PFSK-1 (cell line): ENCODE measurements around the gene CASK.

ENCODE experiments used
- FOXP2 ChIP-seq: optimal IDR thresholded peaks from 2 replicates; pipeline ENCODE3; 2011; ENCODE audit warnings: borderline replicate concordance, control low read depth, inconsistent platforms; ENCODE audit not compliant: insufficient read depth; ENCODE audit errors: extremely low read length, extremely low read depth
- POLR2AphosphoS5 ChIP-seq: IDR thresholded peaks from 2 replicates; pipeline ENCODE4 v1.6.1; 2012; ENCODE audit warnings: low read depth, mild to moderate bottlenecking, control low read depth, low read length, moderate library complexity
- REST ChIP-seq, 2 experiments: IDR thresholded peaks; 2 replicates each; pipeline versions ENCODE4 v1.6.1 to v1.8.0; 2011 to 2012; ENCODE audit warnings: low read depth in 2 of 2, low read length in 2 of 2, control low read depth in 1 of 2, inconsistent platforms in 1 of 2, mild to moderate bottlenecking in 1 of 2, moderate library complexity in 1 of 2; ENCODE audit not compliant: insufficient read depth in 1 of 2
- SIN3A ChIP-seq: IDR thresholded peaks from 2 replicates; pipeline ENCODE4 v1.6.1; 2012; ENCODE audit warnings: mild to moderate bottlenecking, low read length, moderate library complexity, borderline replicate concordance; ENCODE audit not compliant: insufficient read depth
- TAF1 ChIP-seq: IDR thresholded peaks from 2 replicates; pipeline ENCODE4 v1.6.1; 2012; ENCODE audit warnings: low read length, control low read depth, borderline replicate concordance; ENCODE audit not compliant: insufficient read depth

The CASK gene

GRCh38 chrX:41472231-41472815, 451.0 kb downstream of the CASK start:
- TF ChIP-seq FOXP2 (no peak), SIN3A (no peak), TAF1 (no peak), REST (IDR thresholded peaks at IDR 0.05; ENCODE audit: insufficient read depth in 1 of 2, low read depth in 2 of 2, low read length in 2 of 2) (no peak), POLR2AphosphoS5 (no peak)

GRCh38 chrX:41471786-41472185, 451.6 kb downstream of the CASK start:
- TF ChIP-seq POLR2AphosphoS5 = no peak
- TF ChIP-seq SIN3A = no peak
- no peak for TF ChIP-seq TAF1

GRCh38 chrX:41470706-41471105, 452.6 kb downstream of the CASK start:
- no peak for TF ChIP-seq POLR2AphosphoS5
- TF ChIP-seq SIN3A = no peak
- TF ChIP-seq FOXP2 = no peak

- TF ChIP-seq POLR2AphosphoS5 = no peak
- TF ChIP-seq TAF1 = no peak
- TF ChIP-seq REST (IDR thresholded peaks at IDR 0.05; ENCODE audit: insufficient read depth in 1 of 2, low read depth in 2 of 2, low read length in 2 of 2) = no peak
- TF ChIP-seq SIN3A = no peak
- TF ChIP-seq FOXP2 = no peak
Measured at GRCh38 chrX:41468647-41469323, 454.6 kb downstream of the CASK start.
